ENCODE measurements around the gene CCDC8.
"Not testable (repeated sequence)": the region's sequence is repeated elsewhere in the genome, so short reads cannot be mapped to it uniquely, and the experiment has no call there.

Gene CCDC8

DNA sequence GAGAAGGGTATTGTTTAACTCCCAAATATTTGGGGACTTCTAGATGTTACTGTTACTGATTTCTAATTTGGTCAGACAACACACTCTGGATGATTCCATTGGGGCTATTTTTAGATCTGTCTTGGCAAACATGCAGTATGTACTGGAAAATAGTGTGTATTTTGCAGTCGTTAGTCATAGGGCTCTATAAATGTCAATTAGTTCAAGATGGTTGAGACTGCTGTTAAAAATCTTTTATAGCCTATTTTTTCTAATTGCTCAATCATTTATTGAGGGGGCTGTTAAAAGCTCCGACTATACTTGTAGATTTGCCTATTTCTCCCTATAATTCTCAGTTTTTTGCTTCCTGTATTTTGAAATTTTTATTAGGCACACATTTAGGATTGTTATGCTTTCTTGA, 35.1 kb downstream of the CCDC8 start:
- Histone ChIP-seq H2BK120ac (ENCODE audit: low read depth, low read length) (no peak overlapping the region), H3K4me3 (ENCODE audit: insufficient read depth in 1 of 2, low read depth in 1 of 2, low read length in 2 of 2) (no peak overlapping the region), H2BK15ac (ENCODE audit: low read depth, poor library complexity, severe bottlenecking) (no peak overlapping the region), H2BK5ac (ENCODE audit: low read depth, low read length, poor library complexity, severe bottlenecking) (no peak overlapping the region), H3K36me3 (ENCODE audit: control insufficient read depth in 1 of 2, insufficient read depth in 2 of 2, low read depth in 1 of 2, low read length in 2 of 2) (peaks cover 52 to 61% of the 10 kb centered on the region in 2 experiments), H3K4ac (ENCODE audit: low read depth in 1 of 2, low read length in 2 of 2) (no peak overlapping the region), H3K14ac (ENCODE audit: low read length in 2 of 2) (no peak overlapping the region), H3K18ac (ENCODE audit: low read depth in 1 of 2, low read length in 2 of 2) (no peak overlapping the region), H3K27me3 (ENCODE audit: control insufficient read depth in 1 of 2, insufficient read depth in 1 of 2, low read length in 2 of 2) (no peaks in the 10 kb centered on the region), H4K8ac (ENCODE audit: low read length) (no peak overlapping the region), H3K9me3 (ENCODE audit: control insufficient read depth, low read length) (no peaks in the 10 kb centered on the region), H3K4me1 (ENCODE audit: control insufficient read depth, insufficient read depth, low read depth, low read length) (peaks cover 17% of the 10 kb centered on the region), H3K27ac (ENCODE audit: low read length, poor library complexity, severe bottlenecking) (no peak overlapping the region), H2BK12ac (ENCODE audit: low read length in 2 of 2) (no peak overlapping the region), H4K91ac (ENCODE audit: low read length) (no peak overlapping the region), H3K4me2 (ENCODE audit: low read length, poor library complexity, severe bottlenecking) (no peak overlapping the region), H3K79me1 (replicated peaks; ENCODE audit: low read length, poor library complexity, severe bottlenecking) (peaks cover 40% of the 10 kb centered on the region), H3K9ac (ENCODE audit: low read length) (peak overlapping the region; percentile 85), H3K23ac (ENCODE audit: low read length in 2 of 2) (no peak overlapping the region), H2AFZ (ENCODE audit: low read depth, low read length) (no peak overlapping the region), H2AK5ac (ENCODE audit: low read length, severe bottlenecking) (no peak overlapping the region)
- WGBS = 20% methylated on average over 1 of the region's 2 CpGs
- peak; percentile 73 for DNase-seq

DNA sequence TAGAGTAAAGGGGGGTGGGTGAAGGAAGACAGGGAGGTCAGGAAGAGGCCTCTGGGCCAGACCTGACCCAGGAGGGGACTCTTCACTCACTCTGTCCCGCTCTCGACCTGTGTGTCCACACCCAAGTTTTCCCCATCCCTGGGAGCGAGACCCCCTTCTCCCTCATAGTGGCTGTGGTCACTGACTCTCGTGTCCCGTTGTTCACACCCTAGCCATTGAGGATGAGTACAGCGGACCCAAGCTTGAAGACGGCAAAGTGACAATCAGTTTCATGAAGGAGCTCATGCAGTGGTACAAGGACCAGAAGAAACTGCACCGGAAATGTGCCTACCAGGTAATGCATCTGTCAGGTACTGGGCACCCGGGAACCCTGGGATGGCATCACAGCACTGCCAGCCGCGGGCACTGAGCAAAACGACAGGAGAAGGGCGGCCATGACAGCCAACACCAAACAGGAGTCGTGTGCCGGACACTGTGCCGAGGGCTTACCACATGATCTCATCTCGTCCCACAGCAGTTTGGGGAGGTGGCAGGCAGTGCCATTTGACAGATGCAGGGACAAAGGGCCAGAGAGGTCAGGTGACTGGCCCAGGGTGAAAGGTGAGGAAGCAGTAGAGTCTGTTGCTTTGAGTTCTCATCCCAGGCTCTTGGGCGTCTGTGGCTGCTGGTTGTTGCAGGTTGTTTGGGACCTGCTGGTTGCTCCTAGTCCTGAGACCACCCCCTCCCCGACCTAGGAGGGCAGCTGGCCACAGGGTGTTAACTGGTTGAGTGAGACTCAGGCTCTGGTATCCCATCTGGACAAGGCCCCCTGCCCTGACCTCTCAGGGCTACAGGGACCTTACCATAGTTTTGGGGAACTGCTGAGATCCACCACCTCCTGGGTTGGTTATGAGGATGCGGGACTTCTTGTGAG, 36.9 kb downstream of the CCDC8 start:
- H3K18ac ChIP-seq (ENCODE audit: low read depth in 1 of 2, low read length in 2 of 2) = no peak overlapping the region
- no peak overlapping the region for H3K4ac ChIP-seq (ENCODE audit: low read depth in 1 of 2, low read length in 2 of 2)
- no peak overlapping the region for H2BK120ac ChIP-seq (ENCODE audit: low read depth, low read length)
- 97% methylated on average over 20 of the region's 20 CpGs for WGBS
- no peak overlapping the region for H3K27ac ChIP-seq (ENCODE audit: low read length, poor library complexity, severe bottlenecking)
- no peaks in the 10 kb centered on the region for H3K9me3 ChIP-seq (ENCODE audit: control insufficient read depth, low read length)
- no peak overlapping the region for H3K23ac ChIP-seq (ENCODE audit: low read length in 2 of 2)
- peaks cover 42 to 44% of the 10 kb centered on the region in 2 experiments for H3K36me3 ChIP-seq (ENCODE audit: control insufficient read depth in 1 of 2, insufficient read depth in 2 of 2, low read depth in 1 of 2, low read length in 2 of 2)
- peaks cover 32% of the 10 kb centered on the region for H3K79me1 ChIP-seq (replicated peaks; ENCODE audit: low read length, poor library complexity, severe bottlenecking)
- H3K4me2 ChIP-seq (ENCODE audit: low read length, poor library complexity, severe bottlenecking) = no peak overlapping the region
- H2BK15ac ChIP-seq (ENCODE audit: low read depth, poor library complexity, severe bottlenecking) = no peak overlapping the region
- H3K27me3 ChIP-seq (ENCODE audit: control insufficient read depth in 1 of 2, insufficient read depth in 1 of 2, low read length in 2 of 2) = no peaks in the 10 kb centered on the region
- H4K8ac ChIP-seq (ENCODE audit: low read length) = no peak overlapping the region
- H2AK5ac ChIP-seq (ENCODE audit: low read length, severe bottlenecking) = no peak overlapping the region
- DNase-seq = no peak
- peak overlapping the region; percentile 18 for H4K91ac ChIP-seq (ENCODE audit: low read length)
- H3K4me3 ChIP-seq (ENCODE audit: insufficient read depth in 1 of 2, low read depth in 1 of 2, low read length in 2 of 2) = no peak overlapping the region
- no peak overlapping the region for H2AFZ ChIP-seq (ENCODE audit: low read depth, low read length)
- no peak overlapping the region for H2BK12ac ChIP-seq (ENCODE audit: low read length in 2 of 2)
- H3K14ac ChIP-seq (ENCODE audit: low read length in 2 of 2) = no peak overlapping the region
- peak overlapping the region; percentile 85 for H3K9ac ChIP-seq (ENCODE audit: low read length)
- peaks cover 27% of the 10 kb centered on the region for H3K4me1 ChIP-seq (ENCODE audit: control insufficient read depth, insufficient read depth, low read depth, low read length)
- H2BK5ac ChIP-seq (ENCODE audit: low read depth, low read length, poor library complexity, severe bottlenecking) = no peak overlapping the region

DNA sequence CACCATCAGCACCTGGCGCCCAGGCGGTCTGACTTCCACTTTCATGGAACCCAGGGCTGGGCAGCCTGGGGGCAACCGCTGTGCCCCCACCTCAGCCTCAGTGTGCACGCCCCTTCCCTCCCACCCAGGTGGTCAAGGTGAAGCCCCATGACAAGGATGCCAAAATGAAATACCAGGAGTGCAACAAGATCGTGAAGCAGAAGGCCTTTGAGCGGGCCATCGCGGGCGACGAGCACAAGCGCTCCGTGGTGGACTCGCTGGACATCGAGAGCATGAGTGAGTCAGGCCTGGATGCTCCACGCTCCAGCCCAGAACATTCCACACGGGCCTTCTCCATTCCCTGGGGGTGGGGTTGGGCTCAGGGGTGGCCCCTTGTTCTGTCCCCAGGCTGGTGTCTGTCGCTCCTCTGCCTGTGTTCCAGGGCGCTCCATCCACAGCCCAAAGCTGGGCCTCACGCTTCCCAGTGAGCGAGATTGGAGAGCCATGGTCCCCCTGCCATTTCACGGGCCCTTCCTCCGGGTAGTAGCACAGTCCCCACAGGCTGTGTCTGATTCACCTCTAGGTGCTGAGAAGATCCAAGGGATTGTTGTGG, 37.8 kb downstream of the CCDC8 start:
- not testable (repeated sequence) for H4K8ac ChIP-seq (ENCODE audit: low read length); H3K9me3 ChIP-seq (ENCODE audit: control insufficient read depth, low read length); H2BK5ac ChIP-seq (ENCODE audit: low read depth, low read length, poor library complexity, severe bottlenecking); H2BK12ac ChIP-seq (ENCODE audit: low read length in 2 of 2); H2BK120ac ChIP-seq (ENCODE audit: low read depth, low read length); H3K4me3 ChIP-seq (ENCODE audit: insufficient read depth in 1 of 2, low read depth in 1 of 2, low read length in 2 of 2); H2AK5ac ChIP-seq (ENCODE audit: low read length, severe bottlenecking); H3K4me2 ChIP-seq (ENCODE audit: low read length, poor library complexity, severe bottlenecking); H3K27me3 ChIP-seq (ENCODE audit: control insufficient read depth in 1 of 2, insufficient read depth in 1 of 2, low read length in 2 of 2); H2BK15ac ChIP-seq (ENCODE audit: low read depth, poor library complexity, severe bottlenecking); H3K23ac ChIP-seq (ENCODE audit: low read length in 2 of 2); H3K18ac ChIP-seq (ENCODE audit: low read depth in 1 of 2, low read length in 2 of 2); DNase-seq; H3K14ac ChIP-seq (ENCODE audit: low read length in 2 of 2); H3K9ac ChIP-seq (ENCODE audit: low read length); H3K27ac ChIP-seq (ENCODE audit: low read length, poor library complexity, severe bottlenecking); H3K4ac ChIP-seq (ENCODE audit: low read depth in 1 of 2, low read length in 2 of 2)
- peak overlapping the region; percentile 63 for H4K91ac ChIP-seq (ENCODE audit: low read length)
- WGBS = 93% methylated on average over 21 of the region's 22 CpGs
- peak overlapping the region; percentile 19 for H2AFZ ChIP-seq (ENCODE audit: low read depth, low read length)
- peaks cover 28% of the 10 kb centered on the region for H3K79me1 ChIP-seq (replicated peaks; ENCODE audit: low read length, poor library complexity, severe bottlenecking)
- H3K36me3 ChIP-seq (ENCODE audit: control insufficient read depth in 1 of 2, insufficient read depth in 2 of 2, low read depth in 1 of 2, low read length in 2 of 2) = peaks cover 35 to 39% of the 10 kb centered on the region in 2 experiments
- H3K4me1 ChIP-seq (ENCODE audit: control insufficient read depth, insufficient read depth, low read depth, low read length) = peaks cover 33% of the 10 kb centered on the region

Measured in mesenchymal stem cell (in vitro differentiated cells and primary cell).